Stimulated activated CD8-positive, alpha-beta memory T cell treated with anti-CD3 and anti-CD28 coated beads, Interleukin-4, amount 100 ng/mL, for 4 hours (primary cell): ENCODE results near the gene TSPYL4.
A peak's percentile ranks its signal among the peaks of the same experiment; 100 is the strongest.
"Not testable (repeated sequence)": the region's sequence is repeated elsewhere in the genome, so short reads cannot be mapped to it uniquely, and the experiment has no call there.

Experiments
- DNase-seq, 2 donors: peaks; one replicate each; pipeline ENCODE4 v3.0.0-alpha.2; 2020; ENCODE audit warnings: low read depth in 2 of 2, low spot score in 1 of 2

Gene TSPYL4

DNA sequence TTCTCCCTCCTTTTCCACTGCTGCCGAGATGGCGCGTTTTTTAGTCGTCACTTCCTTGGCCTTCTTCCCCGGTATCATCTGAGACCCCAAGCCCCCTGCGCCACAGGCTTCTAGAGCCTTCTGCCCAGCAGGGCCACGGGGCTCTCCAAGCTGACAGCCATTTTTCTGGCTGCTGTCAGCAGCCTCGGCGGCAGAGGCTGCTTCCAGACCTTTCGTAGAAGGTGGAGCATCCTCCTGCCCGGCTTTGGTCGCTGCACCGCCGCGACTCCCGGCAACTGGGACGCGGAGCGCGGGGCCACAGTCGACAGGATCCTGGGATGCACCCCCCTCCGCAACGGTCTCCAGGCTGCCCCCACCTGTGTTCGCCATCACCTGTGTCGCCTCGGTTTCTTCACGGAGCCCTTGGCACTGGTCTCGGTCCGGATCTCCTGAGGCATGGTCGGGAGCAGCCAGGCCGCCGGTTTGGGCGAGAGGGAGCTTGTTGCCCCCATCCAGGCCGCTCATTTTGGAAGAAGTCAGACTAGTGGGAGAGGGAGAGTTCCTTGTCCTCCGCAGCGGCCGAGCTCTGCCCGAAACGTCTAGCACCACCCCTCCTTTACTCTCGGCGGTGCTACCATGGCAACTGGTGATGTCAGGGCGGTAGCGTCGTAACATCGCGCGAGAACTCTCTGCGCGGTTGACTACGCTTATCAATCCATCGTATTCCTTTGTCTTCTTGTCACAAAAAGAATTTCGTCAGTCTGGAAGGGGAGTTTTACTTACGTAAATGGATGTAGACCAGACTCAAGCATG, at the start of gene TSPYL4:
TSS of gene TSPYL4 (minus strand) at position 571 of the 792 bp plus-strand sequence. CDS start at position 504, 67 bp downstream.
- peak; percentile 80 to 83 for DNase-seq

DNA sequence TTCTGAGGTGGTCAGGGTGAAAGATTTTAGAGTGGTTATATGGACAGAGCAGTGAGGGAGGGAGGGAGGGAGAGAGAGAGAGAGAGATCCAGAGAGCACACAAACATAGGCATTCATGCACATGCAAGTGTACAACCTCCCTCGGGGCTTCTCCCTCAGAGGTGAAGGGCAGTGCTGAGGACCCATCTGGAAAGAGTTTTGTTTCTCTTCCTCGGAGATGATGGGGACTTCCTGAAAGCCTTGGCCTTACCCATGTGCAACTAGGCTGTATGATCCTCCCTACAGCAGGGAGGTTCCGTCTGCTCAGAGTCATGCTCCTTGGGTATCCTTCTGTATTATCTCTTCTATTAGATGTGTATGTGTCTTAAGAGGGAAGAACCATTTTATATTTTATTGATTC, 47.2 kb upstream of the TSPYL4 start:
- DNase-seq: no peak

DNA sequence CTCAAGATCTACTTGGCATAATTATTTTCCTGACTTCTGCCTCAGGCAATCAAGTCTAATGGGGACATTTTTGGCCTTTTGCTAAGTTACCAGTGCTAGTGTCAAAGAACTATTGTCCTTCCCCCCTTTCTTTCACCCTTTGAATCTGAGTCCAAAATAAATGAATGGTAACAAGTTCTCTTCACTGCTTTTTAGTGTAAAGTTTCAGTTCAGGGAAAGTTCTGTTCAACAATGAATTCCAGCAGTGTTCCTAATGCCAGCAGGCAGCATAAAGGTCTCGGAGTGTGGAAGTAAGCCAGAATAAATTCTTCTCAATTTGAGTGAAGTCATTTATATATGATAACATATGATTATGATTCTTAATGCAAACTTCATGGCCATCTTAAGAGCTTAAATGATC, 46.7 kb upstream of the TSPYL4 start:
- no peak for DNase-seq

DNA sequence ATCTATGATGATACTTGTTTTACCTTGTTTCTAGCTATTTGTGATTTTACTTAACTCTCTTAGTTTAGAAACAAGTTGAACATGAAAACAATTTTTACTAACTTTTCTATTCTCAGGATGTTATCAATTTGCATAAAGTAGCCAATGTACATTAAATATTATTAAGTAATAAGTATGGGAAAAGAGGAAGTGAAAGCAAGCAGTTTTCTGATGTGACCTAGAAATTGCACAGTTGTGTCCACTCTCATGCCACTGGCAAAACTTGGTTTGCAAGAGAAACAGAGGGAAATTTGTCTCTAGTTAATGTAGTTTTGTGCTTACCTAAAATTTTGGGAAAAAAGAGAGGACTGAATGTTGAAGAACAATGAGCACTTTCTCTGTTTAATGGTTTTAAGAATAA, 45.1 kb upstream of the TSPYL4 start:
- no peak for DNase-seq

DNA sequence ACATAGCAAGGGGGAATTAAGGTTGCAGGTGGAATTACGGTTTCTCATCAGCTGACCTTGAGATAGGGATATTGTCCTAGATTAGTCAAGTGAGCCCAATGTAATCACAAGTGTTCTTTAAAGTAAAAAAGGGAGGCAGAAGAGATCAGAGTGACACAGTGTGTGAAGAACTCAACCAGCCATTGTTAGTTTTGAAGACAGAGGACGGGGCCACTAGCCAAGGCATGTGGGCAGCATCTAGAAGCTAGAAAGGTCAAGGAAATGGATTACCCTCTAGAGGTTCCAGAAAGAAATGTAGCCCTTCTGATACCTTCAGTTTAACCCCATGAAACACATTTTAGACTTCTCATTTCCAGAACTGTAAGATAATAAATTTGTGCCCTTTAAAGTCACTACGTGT, 44.4 kb upstream of the TSPYL4 start:
- no peak for DNase-seq

DNA sequence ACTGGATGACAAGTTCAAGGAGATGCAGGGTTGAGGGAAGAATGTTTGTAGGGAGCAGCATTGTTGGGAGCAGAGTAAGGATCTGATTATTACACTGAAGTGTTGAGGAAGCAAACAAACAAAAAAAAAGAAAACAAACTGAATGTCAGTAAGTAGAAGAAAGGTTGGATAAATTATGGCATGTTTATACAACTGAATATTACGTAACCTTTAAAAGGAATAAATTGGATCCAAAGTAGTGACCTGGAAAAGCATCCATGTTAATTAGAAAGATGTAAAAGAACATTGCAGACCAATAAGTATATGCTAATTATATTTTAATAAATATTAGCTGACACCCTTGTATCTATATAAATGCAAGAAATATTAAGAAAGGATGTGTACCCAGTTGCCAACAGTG, 38.7 kb upstream of the TSPYL4 start:
- DNase-seq: no peak

DNA sequence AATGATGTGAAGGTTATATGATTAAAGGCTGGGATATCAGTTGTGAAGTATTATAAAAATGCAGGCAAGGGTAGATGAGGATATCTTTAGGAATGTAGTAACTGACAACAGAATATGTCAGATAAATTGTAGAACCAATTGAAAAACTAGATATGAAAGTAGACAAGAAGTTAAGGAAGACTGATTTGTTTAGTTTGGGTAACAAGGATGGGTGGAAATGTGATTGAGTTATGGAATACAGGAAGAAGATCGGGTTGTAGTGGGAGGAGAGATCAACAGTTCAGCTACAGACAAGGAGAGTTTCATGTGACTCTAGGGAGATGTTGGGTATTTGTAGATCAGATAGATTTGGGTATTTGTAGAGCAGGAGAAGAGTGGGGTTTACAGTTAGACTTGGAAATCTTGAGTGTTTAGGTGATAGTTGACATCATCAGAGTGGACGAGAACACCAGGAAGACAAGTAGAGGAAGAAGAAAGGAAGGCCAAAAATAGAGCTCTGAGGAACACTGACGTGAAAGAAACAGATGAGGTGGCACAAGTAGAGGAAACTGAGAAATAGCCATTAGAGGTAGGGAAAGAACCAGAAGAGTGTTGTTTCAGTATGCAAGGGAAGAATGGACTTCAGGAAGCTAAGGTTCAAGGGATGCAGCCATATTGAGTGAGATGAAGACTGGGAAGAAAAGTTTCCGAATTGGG, 38.0 kb upstream of the TSPYL4 start:
- no peak for DNase-seq

DNA sequence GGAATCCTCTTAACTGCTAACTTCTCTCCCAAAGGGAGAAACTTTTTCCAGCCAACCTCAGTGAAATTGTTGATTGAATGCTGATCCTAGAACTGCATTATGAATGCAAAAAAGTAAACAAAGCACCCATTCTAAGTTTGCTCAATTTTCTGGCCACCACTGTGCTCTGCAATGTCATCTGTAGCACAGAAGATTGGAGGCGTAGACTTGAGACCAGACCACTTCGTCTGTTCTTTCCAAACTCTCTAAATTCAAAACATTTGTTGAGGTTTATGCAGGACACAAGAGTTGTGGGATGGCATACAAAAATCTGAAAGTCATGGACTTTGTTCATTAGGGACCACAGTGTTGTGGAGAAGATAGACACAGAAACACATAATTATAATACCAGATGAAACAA, 36.9 kb upstream of the TSPYL4 start:
- no peak for DNase-seq

DNA sequence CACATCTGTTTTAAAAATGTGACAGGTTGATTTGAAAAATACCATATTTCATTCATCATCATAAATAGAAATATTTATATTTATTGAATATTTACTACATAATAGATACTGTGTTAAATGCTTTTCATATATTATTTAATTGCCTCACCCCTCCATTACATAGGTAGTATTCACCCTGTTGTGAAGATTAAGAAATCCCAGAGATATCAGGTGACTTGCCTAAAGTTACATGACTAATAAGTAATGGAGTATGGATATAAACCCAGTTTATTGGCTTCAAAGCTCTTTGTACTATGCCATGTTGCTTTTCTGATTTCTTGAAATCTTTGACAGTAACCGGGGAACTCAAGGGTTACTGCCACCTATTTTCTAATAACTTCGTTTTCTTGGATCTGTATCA, 36.0 kb upstream of the TSPYL4 start:
- DNase-seq: no peak

DNA sequence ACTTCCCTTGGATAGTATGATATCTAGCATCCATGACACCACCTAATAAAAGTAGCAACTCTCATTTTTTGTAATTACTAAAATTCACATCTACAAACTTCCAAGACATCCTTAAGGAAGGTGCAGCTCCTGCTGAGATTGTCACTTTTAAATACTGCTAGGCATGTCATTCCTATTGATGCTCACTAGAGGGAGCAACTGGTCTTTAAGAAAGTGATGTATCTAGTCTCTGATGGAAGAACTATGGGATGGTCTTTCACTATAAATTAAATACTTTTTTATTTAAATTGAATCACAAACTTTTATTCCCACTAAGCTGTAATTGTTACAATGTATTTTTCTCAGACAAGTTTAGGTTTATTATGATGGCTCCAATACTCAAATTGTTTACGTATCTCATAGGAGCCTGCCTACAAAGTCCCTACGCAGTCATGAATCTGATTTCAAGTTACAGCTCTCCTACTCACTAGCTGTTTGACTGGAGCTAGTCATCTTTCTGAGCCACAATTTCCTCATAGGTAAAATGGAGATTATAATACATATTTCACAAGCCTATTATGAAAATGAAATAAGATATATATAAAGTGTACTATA, 33.9 kb upstream of the TSPYL4 start:
- DNase-seq: no peak

DNA sequence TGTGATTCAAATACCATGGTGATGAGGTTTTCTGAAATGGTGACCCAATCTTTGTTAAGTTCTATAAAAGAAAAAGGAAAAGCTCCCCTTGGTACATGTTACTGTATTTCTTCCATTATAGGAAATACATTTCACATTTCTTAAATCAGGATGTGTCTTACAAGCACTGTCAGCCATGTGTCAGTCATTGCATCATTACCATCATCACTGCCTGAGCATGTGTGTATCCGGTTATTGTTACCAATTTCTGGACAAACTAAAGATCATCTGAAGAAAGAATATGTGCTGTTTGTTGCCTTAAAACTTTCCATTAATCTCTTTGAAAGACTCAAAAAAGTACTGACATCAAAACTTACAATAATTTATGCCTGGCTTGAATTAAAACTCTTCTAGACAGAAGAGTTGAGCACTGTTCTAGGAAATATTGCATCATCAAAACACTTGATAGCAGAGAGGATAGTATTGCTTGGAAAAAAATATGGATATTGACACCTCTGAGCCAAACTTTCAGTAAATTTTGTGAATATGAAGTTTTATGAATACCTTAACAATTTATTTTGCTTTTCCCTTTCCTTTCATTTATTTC, 33.0 kb upstream of the TSPYL4 start:
- no peak for DNase-seq

DNA sequence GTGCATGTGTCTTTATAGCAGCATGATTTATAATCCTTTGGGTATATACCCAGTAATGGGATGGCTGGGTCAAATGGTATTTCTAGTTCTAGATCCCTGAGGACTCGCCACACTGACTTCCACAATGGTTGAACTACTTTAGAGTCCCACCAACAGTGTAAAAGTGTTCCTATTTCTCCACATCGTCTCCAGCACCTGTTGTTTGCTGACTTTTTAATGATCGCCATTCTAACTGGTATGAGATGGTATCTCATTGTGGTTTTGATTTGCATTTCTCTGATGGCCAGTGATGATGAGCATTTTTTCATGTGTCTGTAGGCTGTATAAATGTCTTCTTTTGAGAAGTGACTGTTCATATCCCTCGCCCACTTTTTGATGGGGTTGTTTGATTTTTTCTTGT, 31.1 kb upstream of the TSPYL4 start:
- DNase-seq: not testable (repeated sequence)

DNA sequence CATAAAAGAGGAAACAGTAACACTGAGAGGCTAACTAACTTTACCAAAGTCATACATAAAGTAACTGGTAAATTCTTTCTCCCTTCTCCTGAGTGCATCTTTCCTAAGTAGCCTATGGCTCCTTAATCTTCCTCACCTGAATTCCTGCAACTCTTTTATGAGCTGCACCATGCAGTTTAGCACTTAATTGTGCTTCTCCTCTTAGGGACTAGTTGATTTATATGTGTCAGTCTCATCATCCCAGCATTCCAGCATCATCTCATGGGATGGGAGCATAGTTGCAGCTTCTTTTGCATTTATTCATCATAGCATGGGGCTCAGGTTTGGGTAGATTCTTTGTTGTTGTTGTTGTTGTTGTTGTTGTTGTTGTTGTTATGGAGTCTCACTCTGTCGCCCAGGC, 29.3 kb upstream of the TSPYL4 start:
- DNase-seq: no peak

DNA sequence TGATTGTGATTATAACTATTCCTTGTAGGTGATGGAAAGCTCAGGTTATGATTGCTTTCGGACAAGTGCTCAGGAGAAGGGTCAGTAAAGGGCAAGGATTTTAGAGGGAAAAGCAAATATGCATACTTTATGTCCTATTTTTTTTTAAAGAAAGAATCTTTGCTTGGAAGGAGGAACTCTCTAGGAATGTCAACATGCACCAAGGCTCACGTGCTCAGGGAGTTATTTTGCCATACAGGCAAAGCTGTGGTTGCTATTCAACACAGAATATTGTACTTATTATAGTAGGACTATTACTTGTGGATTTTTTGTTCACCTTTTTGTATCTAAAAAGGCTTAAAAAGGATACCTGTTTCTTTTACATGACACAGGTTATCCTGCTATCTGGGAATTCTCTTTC, 28.8 kb upstream of the TSPYL4 start:
- DNase-seq: no peak

DNA sequence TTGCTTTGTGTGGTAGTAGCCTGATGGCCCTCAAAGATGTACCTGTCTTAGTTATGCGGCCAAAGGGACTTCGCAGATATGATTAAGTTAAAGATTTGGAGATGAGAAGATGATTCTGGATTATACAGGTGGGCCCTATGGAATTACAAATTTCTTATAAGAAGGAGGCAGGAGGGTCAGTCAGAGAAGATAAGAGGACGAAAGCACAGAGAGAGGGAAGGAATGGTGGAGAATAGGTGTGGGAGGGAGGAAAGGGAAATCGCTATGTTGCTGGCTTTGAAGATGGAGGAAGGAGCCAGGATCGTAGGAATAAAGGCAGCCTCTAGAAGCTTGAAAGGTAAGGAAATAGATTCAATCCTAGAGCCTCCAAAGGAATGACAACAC, 27.1 kb upstream of the TSPYL4 start:
- DNase-seq: no peak

DNA sequence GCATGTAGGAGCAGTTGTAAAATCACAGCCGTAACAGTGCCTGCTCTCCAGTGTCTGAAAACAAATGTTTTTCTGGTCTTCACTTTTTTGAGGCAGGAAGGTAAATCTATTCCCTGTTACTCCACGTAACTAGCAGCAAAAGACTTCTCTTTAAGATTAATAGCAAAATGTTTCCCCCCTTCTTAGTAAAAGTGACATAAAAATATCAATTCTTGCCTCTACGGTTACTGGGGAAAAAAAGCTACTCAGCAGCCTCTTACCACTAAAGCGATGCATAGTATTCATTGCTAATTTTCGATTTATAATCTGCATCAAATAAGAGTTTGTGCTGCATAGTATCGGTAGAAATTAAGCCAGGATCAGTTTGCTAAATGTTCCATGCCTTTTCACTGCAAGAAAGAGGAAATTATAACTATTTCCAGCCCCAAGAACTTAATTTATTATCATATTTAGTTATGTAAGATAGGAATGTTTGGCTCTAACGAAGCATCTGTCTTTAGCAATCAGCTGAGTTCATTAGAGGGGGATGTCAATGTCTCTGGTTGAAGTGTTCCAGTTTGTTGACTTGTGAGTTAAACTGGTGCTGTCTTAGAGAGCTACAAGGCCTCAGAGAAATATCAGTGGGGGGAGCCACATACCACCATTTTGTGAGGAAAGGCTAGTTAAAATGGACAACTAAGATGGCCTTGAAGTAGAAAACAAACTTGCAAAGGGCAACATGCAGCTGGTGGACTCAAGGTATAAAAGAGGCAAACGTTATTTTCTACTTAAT, 26.5 kb upstream of the TSPYL4 start:
- no peak for DNase-seq

DNA sequence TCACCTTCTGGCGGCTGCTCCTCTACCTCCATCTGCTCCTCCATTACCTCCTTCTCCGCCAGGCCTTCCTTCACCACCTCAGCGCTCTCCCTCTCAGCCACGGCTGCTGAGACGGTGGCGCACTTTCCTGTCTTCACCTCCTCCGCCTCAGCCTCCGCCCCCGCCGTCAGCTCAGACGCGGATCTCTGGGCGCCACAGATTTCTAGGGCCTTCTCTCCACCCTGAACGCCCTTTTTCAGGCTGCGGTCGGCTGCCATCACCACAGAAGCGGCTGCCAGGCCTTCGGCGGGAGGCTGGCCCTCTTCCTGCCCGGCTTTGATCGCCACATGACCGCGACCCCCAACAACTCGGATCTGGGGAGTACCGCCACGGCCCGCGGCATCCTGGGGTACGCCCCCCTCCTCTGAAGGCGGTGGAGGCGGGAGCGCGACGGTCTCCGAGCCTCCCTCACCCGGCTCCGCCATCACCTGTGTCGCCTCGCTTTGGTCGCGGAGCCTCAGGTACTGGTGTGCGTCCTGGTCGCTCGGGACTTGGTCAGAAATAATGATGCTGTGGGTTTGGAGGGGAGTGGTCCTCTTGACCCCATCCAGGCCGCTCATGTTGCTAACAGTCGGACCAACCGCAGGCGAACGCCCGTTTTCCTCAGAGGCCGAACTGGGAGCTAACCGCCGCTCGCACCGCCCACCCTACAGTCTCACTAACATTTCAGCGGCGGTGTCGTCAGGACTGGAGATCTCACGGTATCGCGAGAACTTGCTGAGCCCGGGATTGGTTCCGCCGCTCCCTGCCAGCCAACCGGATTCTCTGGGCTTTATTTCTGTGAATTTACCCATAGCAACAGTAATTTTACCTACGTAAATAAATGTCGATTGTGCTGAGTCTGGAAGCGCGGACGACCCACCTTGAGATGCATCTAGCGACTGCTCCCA, 25.6 kb upstream of the TSPYL4 start, which contains the start of gene TSPYL1:
TSS of gene TSPYL1 (minus strand) at position 699 of the 929 bp plus-strand sequence. CDS start at position 599, 100 bp downstream.
- peak; percentile 88 for DNase-seq

DNA sequence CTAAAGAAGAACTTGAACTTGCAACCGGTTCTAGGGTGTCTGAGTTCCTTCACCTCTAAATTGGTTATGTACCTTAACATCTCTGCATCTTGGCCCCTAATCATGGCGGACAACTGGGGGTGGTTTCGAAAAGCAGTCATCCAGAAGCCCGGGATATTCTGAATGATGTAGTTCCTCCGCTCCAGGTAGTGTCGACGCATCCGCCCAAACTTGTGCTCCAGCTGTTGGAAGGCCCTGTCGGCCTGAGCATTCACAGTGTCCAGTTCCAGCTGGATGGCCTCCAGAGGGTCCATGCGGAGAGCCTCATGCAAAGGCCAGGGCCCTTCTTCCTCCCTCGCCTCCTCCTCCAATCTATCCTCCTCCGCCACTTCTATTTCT, 25.0 kb upstream of the TSPYL4 start:
- DNase-seq: no peak

DNA sequence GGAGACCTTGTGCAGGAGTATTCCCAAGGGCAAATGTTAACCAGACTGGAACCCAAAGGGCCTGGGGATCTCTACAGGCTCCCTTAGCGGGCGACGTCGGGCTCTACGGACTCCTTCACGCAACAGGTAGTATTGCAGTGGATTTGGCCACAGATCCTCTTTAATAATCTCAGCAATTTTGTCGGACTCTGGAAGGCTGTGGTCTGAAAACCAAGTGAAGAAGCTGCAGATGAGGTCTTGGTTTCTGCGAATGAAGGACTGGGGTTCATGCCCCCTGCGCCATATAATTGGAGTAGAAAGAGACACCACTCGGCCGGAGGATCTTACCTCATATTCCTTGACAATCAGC, 24.6 kb upstream of the TSPYL4 start:
- DNase-seq: no peak

DNA sequence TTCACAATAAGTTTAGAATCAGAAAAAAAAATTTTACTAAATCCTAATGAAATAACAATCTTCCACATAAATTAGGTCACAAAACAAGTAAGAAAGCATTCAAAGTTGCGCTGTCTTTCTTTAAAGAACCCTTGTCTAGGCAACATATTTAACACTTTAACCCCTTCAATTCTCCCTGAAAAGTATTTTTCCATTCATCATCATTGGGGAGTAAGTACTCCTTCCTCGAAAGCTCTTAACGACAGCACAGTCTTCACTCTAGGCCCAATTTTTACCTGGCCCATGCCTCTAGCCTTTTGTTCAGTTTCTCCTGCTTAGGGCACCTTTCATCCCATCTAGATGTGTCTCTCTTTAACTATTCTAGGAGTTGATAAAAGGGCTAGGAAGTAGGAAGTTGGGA, 23.2 kb upstream of the TSPYL4 start:
- DNase-seq: no peak
